H54 (cell line): ENCODE results near the gene ADAMTSL5.
"Not testable (repeated sequence)": the region's sequence is repeated elsewhere in the genome, so short reads cannot be mapped to it uniquely, and the experiment has no call there.

Experiments used
- DNase-seq: peaks from one replicate; pipeline ENCODE4 v3.0.0; 2011; ENCODE audit warnings: low spot score, mixed read lengths; ENCODE audit not compliant: insufficient read length
- FAIRE-seq: peaks from 3 replicates; lab custom pipeline; 2011; peaks lifted over from hg19 to GRCh38; lab: Jason Lieb, UNC
- POLR2A ChIP-seq: IDR thresholded peaks from 2 replicates; pipeline ENCODE4 v1.6.1; 2011; ENCODE audit warnings: low read depth, mild to moderate bottlenecking, low read length

Gene ADAMTSL5

GRCh38 chr19:1512671-1513498 lies at the start of gene ADAMTSL5:
TSS of gene ADAMTSL5 (minus strand) at chr19:1513019. CDS start at chr19:1510943, 2,076 bp downstream.
- peak; percentile 86 for DNase-seq
- no peak for FAIRE-seq
- peak; percentile 79 for TF ChIP-seq POLR2A

DNA sequence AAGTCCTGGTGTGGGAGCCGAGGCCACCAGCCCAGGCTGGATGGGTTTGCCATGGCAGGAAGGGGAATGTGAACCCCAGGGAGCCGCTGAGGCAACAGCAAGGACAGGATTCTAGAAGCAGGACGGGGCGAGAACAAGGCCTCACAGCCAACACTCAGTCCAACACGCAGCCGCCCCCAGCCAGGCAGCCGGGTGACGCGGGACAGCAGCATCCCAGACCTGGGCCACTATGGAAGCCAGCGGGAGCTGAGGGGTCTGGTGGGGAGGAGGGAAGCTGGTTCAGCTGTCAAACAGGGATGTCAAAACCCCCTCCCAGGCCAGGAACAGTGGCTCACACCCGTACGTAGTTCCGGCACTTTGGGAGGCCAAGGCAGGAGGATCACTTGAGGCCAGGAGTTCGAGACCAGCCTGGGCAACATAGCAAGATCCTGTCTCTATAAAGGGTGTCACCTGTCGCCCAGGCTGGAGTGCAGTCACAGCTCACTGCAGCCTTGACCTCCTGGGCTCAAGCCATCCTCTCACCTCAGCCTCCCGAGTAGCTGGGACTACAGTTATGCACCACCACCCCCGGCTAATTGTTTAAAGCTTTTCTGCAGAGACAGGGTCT lies 48.5 kb upstream of the ADAMTSL5 start:
- TF ChIP-seq POLR2A, result no peak
- DNase-seq, result no peak
- no peak for FAIRE-seq

DNA sequence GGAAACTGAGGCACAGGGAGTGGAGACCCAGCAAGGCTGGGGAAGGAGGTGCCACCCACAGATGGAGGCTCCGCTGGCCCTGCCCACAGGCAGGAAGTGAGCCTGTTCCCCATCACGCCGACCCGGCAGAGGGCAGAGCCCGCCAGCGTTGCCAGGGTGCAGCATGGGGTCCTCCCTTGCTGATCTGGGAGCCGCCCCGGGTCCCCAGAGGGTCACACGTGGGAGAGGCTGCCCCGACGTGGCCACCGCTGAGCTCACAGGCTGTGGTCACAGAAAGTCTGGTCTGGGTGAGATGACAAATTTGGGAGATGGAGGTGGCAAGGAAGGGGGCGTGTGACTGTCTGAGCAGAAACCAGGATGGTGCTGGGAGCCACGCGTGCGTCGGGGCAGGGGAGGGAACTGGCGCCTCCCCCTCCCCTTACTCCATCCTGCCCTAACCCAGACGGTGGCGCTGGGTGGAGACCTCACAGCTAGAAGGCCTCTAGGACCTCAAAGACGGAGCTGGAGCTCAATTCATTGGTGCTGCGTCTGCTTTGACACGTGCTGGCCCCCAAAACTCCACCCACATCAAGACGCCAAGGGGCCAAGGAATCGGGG lies 47.6 kb upstream of the ADAMTSL5 start:
- no peak for TF ChIP-seq POLR2A
- FAIRE-seq (no peak), DNase-seq (no peak)

GRCh38 chr19:1558552-1558951 lies 45.7 kb upstream of the ADAMTSL5 start:
- no peak for FAIRE-seq
- TF ChIP-seq POLR2A, result no peak

GRCh38 chr19:1556390-1557070 lies 43.7 kb upstream of the ADAMTSL5 start:
- DNase-seq (no peak), FAIRE-seq (no peak)
- no peak for TF ChIP-seq POLR2A

More at GRCh38 chr19:1558552-1558951, 45.7 kb upstream of the ADAMTSL5 start:
- no peak for DNase-seq

GRCh38 chr19:1555487-1556389 lies 42.9 kb upstream of the ADAMTSL5 start:
- DNase-seq (no peak), FAIRE-seq (no peak)
- TF ChIP-seq POLR2A, result no peak

GRCh38 chr19:1554968-1555367 lies 42.1 kb upstream of the ADAMTSL5 start:
- no peak for FAIRE-seq
- no peak for DNase-seq
- TF ChIP-seq POLR2A, result no peak

- TF ChIP-seq POLR2A, result no peak
- FAIRE-seq (no peak), DNase-seq (no peak)
These were observed 40.6 kb upstream of the ADAMTSL5 start for GRCh38 chr19:1553415-1553814.

- FAIRE-seq (no peak), DNase-seq (no peak)
- TF ChIP-seq POLR2A, result no peak
These were observed 38.5 kb upstream of the ADAMTSL5 start for GRCh38 chr19:1551068-1552040.

- DNase-seq (no peak), FAIRE-seq (no peak)
- no peak for TF ChIP-seq POLR2A
These were observed 36.6 kb upstream of the ADAMTSL5 start for GRCh38 chr19:1549332-1549945.

DNA sequence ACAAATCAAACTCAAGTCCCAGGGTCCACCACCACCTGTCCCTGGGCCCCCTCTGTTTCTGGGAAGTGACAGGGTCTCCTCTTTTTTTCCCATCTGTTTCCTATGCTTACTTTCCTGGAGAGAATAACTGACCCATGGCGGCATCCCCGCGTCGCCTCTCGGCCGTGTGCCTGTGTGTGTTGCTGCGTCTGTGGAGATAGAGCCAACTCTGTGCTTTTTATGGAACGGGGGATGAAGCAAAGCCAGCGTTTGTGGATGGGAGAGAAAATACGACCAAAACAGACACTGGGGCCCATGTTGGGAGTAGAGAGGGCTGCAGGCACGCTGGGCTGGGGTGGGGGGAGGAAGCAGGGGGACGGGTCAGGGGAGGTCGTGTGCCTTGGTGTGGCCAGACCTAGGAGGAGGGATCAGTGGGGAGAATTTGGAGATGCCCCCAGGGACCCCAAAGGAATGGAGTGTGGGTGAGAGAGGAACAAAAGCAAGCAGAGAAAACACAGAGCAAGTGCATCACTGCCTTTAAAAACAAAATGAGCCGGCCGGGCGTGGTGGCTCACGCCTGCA lies 27.6 kb upstream of the ADAMTSL5 start:
- FAIRE-seq (no peak), DNase-seq (no peak)
- TF ChIP-seq POLR2A, result no peak

- not testable (repeated sequence) for DNase-seq, FAIRE-seq
These were observed 26.9 kb upstream of the ADAMTSL5 start for GRCh38 chr19:1539749-1540148.
